ENCODE data around the gene DDX54.

GRCh38 chr12:113171543-113171942 is 13.7 kb downstream of the DDX54 start:
- TF ChIP-seq CTCF (IDR thresholded peaks at IDR 0.05; ENCODE audit: borderline replicate concordance, extremely low read depth, low read length, poor library complexity, severe bottlenecking) (no peak), EZH2 (IDR thresholded peaks at IDR 0.05; ENCODE audit: borderline replicate concordance, low read depth, low read length, severe bottlenecking) (no peak)

All from DND-41 (cell line).